ENCODE results near the gene NFE2.
A peak's percentile ranks its signal among the peaks of the same experiment; 100 is the strongest.
"Not testable (repeated sequence)": the region's sequence is repeated elsewhere in the genome, so short reads cannot be mapped to it uniquely, and the experiment has no call there.

Gene NFE2

GRCh38 chr12:54300732-54301427 lies at the start of gene NFE2:
NFE2 (minus strand) TSS chr12:54301015; CDS start chr12:54295248, 5,767 bp downstream.
- DNase-seq = peak; percentile 49

GRCh38 chr12:54349679-54350078 lies 48.9 kb upstream of the NFE2 start:
- DNase-seq = no peak

GRCh38 chr12:54349036-54349435 lies 48.2 kb upstream of the NFE2 start:
- no peak for DNase-seq

GRCh38 chr12:54341378-54342300 lies 40.8 kb upstream of the NFE2 start:
- no peak for DNase-seq

GRCh38 chr12:54340846-54341245 lies 40.0 kb upstream of the NFE2 start:
- no peak for DNase-seq

GRCh38 chr12:54338698-54339296 lies 38.0 kb upstream of the NFE2 start:
- DNase-seq = peak; percentile 51

- no peak for DNase-seq
Observed at GRCh38 chr12:54337854-54338650, 37.2 kb upstream of the NFE2 start.

GRCh38 chr12:54337280-54337842 lies 36.5 kb upstream of the NFE2 start:
- DNase-seq = peak; percentile 16

- no peak for DNase-seq
Observed at GRCh38 chr12:54333420-54334034, 32.7 kb upstream of the NFE2 start.

GRCh38 chr12:54331461-54331860 lies 30.6 kb upstream of the NFE2 start:
- DNase-seq = no peak

GRCh38 chr12:54330442-54330841 lies 29.6 kb upstream of the NFE2 start:
- no peak for DNase-seq

GRCh38 chr12:54329759-54330158 lies 28.9 kb upstream of the NFE2 start:
- DNase-seq = peak; percentile 42

- no peak for DNase-seq
Observed at GRCh38 chr12:54328595-54329337, 28.0 kb upstream of the NFE2 start.

- peak; percentile 25 for DNase-seq
Observed at GRCh38 chr12:54325442-54326109, 24.8 kb upstream of the NFE2 start.

GRCh38 chr12:54324617-54325441 lies 24.0 kb upstream of the NFE2 start, which contains the start of gene COPZ1:
COPZ1 (plus strand) TSS chr12:54325131; CDS start chr12:54325164, 33 bp downstream.
- DNase-seq = peak; percentile 100

- DNase-seq = no peak
Observed at GRCh38 chr12:54321363-54321762, 20.5 kb upstream of the NFE2 start.

GRCh38 chr12:54312309-54312708 lies 11.5 kb upstream of the NFE2 start:
- DNase-seq = not testable (repeated sequence)

GRCh38 chr12:54311051-54311450 lies 10.2 kb upstream of the NFE2 start:
- DNase-seq = no peak

GRCh38 chr12:54306925-54307741 lies 6.3 kb upstream of the NFE2 start:
- DNase-seq = peak; percentile 59
